Hematopoietic multipotent progenitor cell treated with erythropoietin and hydrocortisone succinate and interleukin-3 and kit ligand, for 6 days (in vitro differentiated cells): ENCODE results near the gene PPP1CB.
"Not testable (repeated sequence)": the region's sequence is repeated elsewhere in the genome, so short reads cannot be mapped to it uniquely, and the experiment has no call there.

Source experiments
- DNase-seq: peaks from one replicate; pipeline ENCODE4 v3.0.0-alpha.2; 2015

The PPP1CB gene

DNA sequence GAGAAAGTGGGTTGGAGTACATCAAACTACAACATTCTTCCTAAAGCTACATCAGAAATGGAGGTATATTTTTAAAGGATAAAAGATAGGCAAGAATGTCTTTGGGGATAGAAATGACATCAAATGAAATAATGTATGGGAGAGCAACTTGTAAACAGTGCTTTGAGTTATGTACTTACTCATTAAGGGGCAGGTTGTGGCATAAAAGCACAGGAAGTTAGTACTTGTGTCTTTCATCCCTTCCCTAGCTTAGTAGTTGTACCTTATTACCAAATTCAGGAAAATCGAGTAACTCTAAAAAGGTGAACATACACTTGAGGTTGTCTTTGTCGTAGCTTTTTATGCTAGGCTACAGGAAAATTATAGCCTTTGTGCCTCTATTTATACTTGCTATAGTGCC is 28.9 kb downstream of the PPP1CB start:
- DNase-seq, result no peak

DNA sequence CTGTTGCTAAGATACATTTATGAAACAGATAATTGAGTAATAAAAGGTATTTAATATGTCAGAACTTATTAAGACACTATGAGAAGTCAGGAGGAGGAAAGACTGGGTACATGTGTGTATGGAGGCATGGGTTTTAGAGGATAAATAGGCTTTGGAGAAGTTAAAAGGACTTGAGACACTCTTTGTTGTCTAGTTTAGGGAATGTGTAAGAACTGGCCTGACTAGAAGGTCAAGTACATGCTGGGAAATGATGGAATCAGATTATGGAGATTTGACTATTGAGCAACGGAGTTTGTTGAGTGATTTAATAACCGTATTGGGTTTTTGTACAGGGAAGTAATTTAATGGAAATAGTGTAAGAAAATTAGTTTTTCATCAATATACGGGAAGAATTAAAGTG is 30.8 kb downstream of the PPP1CB start:
- no peak for DNase-seq

DNA sequence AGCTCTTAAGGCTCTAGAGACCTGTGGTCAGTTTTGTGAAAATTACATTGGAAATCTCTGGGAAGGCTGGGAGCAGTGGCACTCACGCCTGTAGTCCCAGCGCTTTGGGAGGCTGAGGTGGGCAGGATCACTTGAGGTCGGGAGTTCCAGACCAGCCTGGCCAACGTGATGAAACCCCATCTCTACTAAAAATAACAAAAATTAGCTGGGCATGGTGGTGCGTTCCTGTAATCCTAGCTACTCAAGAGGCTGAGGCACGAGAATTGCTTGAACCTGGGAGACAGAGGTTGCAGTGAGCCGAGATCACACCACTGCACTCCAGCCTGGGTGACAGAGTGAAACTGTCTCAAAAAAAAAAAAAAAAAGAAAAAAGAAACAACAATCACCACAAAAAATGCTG is 32.9 kb downstream of the PPP1CB start:
- DNase-seq, result not testable (repeated sequence)

DNA sequence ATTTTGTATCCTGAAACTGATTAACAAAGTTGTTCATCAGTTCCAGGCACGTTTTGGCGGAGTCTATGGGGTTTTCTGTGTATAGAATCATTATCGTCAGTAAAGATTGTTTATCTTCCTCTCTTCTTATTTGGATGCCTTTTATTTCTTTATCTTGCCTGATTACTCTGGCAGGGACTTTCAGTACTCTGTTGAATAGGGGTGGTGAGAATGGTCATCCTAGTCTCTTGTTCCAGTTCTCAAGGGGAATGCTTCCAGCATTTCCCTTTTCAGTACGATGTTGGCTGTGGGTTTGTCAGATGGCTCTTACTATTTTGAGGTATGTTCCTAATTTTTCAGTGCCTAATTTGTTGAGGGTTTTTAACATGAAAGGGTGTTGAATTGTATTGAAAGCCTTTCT is 45.0 kb downstream of the PPP1CB start:
- DNase-seq, result no peak

DNA sequence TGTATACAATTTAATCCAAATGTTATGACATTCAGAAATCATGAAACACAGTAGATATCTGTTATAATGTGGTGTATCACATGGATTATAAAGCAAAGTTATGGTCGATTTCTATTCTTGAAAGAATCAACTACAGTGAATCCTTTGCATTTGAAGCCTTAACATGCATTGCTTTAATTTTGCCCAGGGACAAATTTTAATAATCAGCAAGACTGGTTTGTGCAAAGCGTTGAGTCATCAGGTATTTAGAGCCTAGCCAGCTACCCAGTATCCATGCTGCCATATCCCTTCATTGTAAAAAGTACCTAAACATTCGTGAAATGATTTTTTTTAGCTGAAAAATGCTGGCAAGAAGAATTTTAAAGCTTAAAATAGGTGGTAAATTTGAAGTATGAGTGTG is 50.1 kb downstream of the PPP1CB start:
- DNase-seq, result no peak

DNA sequence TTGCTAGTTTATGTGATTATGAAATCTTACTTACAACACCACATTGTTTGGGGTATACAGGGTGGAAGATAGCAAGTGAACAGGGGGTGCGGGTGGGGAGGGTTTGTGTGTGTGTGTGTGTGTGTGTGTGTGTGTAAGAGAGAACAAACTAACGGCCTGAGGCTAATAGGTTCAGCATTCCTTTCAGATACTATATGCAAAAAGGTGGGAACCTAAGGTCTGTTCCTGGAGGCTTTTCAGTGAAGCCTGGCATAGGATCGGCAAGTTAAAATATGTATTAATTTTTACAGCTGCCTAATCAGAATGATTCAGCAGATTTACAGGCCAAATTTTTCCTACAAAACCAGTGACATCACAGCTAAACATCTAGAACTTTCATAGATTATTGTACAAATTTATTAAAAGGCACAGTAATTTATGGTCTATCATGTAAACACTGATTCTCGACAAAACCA is 51.4 kb downstream of the PPP1CB start:
- DNase-seq, result peak; percentile 52

DNA sequence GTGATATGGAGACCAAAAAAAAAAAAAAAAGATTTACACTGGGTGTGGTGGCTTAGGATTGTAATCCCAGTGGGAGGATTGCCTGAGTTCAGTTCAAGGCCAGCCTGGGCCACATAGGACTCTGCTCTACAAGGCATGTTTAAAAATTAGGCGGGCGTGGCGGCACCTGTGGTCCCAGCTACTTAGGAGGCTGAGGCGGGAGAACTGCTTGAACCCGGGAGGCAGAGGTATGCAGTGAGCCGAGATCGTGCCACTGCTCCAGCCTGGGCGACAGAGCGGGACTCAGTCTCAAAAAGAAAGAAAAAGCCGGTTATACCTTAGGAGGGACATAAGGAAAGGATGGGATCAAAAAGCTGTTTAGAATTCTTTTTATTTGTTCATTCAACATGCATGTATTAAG is 58.3 kb downstream of the PPP1CB start:
- DNase-seq, result no peak

DNA sequence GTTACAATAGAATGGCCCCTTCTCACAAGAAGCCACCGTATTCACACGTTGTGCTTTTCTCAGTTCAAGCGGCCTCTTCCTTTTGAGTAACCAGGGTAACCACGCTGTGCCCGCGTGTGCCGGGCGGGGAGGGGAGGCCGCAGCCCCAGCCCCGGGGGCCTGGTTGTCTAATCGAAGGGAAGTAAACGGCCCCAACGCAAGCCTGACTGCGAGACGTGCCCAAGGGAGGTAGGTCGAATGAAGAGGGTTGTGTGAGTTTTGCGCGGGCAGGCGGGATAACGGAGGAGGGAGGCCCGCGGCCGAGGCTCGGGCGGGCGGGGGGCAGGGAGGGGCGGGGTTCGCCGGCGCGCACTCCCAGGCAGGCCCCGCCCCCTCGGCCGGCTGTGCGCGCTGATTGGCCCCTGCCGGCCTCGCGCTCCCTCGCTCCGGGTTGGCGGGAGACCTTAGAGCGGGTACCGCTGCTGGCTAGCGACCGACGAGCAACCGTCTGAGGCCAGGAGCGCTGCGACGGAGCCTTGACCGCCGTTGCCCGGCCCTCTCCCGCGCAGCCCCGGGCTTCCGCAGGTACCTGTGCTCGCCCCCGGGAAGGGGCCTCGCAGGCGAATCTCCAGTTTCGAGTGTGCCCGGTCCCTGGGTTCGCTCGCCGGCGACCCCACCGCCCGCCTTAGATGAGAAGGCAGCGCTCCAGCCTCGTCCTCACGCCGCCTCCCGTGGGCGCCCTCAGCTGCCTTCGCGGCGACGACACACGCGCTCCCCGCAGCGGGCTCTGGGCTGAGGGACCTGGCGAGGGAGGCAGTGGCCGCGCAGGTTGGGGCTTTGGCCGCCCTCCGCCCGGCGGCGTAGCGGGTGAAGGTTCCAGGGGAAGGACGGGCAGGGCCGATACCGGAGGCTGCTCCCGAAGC is 59.0 kb downstream of the PPP1CB start, which contains the start of gene SPDYA:
Gene SPDYA (plus strand): TSS at position 451 of the 902 bp plus-strand sequence. CDS start 5,181 bp downstream, outside the sequence.
- peak; percentile 87 for DNase-seq

DNA sequence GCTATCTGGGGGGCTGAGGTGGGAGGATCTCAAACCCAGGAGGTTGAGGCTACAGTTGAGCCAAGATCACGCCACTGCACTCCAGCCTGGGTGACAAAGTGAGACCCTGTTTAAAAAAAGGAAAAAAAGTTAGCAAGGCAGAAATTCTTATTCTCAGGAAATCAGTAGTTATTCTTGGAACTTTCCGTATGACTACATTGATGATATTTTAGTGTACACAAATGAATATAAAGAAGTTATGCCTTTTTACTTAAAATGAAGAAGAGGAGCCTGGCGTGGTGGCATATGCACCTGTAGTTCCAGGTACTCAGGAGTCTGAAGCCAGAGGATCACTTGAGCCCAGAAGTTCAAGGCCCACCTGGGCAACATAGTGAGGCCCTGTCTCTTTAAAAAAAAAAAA is 66.4 kb downstream of the PPP1CB start:
- no peak for DNase-seq

DNA sequence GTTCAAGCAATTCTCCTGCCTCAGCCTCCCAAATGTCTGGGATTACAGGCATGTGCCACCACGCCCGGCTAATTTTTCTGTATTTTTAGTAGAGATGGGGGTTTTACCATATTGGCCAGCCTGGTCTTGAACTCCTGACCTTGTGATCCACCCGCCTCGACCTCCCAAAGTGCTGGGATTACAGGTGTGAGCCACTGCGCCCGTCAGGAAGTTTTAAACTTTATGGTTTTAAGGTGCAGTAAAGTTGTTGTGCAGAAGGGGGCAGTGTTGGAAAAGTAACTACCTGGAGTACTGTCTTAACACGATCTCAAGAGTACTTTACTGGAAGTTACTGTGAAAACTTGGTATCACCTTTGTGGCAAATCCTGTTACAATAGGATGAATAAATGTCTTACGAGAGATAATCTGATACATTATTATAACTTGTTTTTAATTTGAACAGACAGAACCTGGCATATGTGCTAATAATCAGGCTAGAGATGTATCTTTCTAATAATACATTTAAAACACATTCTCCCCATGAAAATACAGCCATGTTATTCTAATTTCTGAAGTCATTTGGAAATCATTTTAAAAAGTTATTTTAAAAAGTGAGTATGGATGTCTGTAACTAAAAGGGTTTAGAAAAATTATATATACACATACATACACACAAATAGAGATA is 69.8 kb downstream of the PPP1CB start:
- peak; percentile 80 for DNase-seq

DNA sequence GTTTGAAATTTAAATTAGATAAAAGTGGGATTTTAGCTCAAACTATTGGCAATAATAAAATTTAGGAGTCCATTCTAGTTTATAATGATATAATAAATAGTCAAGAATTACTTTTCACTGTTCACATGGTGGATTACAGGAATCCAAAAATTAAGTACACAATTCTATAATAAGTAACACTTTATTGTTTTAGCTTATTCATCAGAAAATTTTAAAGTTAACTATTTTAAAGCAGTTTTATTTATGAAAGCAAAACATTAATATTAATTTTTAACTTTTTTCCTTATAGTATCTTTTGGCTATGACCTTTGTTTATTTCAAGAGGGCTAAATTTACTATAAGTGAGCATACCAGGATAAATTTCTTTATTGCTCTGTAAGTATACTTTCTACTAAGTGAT is 70.4 kb downstream of the PPP1CB start:
- no peak for DNase-seq

DNA sequence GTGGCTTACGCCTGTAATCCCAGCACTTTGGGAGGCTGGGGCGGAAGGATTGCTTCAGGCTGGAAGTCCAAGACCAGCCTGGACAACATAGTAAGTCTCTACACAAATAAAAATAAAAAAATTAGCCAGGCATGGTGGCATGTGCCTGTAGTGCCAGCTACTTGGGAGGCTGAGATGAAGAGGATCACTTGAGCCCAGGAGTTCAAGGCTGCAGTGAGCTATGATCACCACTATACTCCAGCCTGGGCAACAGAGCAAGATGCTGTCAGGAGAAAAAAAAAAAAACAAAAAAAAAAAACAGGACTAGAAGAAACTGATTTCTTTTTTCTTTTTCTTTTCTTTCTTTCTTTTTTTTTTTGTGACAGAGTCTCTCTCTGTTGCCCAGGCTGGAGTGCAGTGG is 72.6 kb downstream of the PPP1CB start:
- DNase-seq, result no peak

DNA sequence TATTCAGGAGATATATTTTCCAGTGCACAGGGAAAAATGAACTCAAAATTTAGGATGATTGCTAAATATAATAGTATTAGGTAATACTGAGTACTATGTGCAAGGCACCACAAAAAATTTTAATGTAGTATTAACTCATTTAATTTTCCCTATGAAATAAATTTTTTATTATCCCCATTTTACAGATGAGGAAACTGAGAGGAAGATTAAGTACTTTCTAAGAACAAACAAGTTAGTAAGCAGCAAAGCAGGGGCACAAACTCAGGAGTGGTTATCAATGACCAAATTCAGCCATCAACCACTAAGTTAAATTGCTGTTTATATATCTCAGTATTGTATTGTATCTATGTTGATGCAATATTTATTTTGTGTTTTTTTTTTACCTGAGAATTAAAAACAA is 73.2 kb downstream of the PPP1CB start:
- DNase-seq, result no peak

DNA sequence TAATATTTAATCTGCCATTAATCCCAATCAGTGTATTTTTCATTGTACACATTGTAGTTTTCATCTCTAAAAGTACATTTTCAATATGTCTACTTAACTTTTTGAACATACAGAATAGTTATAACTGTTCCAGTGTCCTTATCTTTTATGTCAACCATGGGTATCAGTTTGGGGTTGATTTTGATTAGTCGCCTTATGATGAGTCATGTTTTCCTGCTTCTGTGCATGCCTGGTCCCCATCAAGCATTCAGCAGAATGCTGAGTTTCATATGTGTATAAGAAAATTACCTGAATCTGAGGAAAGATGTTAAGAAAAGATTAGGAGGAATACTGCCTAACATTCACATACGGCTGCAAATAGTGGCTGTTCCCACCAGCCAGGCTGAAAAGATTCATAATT is 76.8 kb downstream of the PPP1CB start:
- peak; percentile 58 for DNase-seq

DNA sequence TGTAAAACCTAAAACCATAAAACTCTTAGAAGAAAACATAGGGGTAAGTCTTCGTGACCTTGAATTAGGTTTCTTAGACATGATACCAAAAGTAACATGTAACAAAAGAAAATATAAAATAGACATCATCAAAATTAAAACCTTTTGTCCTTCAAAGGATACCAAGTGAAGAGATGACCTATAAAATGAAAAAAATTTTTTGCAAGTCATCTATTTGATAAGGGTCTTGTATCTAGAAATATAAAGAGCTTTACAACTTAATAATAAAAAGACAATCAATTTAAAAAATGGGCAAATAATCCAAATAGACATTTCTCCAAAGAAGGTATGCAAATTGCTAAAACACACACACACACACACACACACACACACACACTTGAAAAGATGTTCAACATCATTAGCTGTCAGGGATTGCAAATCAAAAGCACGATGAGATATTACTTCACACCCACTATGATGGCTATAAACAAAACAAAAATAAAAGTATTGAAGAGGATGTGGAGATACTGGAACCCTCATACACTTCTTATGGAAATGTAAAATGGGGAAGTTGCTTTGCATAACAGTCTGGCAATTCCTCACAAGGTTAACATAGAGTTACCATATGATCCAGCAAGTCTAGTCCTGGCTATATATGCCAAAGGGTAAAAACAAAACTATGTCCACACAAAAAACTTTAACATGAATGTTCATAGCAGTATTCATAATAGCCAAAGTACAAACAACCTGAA is 82.3 kb downstream of the PPP1CB start:
- no peak for DNase-seq

DNA sequence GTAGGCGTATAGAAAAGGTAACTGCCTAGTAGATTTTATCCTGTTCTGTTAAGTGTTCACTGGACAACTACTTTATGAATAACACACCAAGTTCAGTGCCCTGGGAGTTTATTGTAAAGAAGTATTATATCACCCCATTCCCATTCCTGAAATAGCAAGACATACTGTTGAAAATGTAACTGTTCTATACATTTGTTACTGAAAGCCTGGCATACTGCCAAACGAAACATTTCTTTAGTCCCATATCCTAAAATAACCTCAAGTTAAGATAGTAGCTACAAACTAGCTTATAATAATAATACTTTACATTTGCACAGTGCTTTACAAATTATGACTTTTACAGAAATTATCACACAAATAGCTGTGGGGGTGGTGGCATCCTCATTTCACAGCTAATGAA is 84.2 kb downstream of the PPP1CB start:
- DNase-seq, result peak; percentile 13

DNA sequence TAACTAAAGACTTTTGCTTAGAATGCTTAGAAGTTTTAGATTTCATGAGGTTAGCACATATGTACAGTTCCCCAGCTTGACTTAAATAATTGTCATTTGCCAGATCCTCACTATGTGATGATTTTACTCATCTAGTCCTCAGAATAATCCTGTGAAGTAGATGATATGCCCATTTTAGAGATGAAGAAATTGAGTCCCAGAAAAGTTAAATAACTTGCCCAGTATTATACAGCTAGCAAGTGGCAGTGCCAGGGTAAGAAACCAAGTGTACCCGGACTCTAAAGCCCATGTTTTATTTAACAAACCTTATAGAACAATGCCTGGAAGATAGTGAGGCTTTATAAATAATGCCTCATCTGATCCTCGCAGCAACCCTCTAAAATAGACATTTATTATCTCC is 87.3 kb downstream of the PPP1CB start:
- DNase-seq, result no peak

DNA sequence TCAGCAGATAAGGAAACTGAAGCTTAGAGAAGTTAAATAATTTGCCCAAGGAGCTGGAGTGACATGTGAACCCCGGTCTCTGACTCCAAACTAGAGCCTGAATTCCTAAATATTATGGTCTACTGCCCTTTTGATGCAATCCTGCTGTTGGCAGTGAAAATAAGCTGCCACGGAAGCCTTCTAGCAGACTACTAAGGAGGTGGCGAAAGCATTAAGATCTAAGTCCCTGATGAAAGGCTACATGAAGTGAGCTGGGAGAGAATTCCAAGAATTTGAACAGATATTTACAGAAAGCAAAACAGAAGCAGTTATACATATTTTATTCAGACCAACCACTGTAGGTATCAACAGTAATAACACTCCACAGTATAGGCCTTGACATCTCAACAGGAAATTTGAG is 90.4 kb downstream of the PPP1CB start:
- DNase-seq, result no peak
